Measurements from ENCODE around the gene ADAMTS6.
"Not testable (repeated sequence)": the region's sequence is repeated elsewhere in the genome, so short reads cannot be mapped to it uniquely, and the experiment has no call there.

The ADAMTS6 gene

GRCh38 chr5:65390208-65390607 lies 91.5 kb downstream of the ADAMTS6 start:
- Histone ChIP-seq H3K14ac (ENCODE audit: low read length) (no peak overlapping the region), H3K23ac (ENCODE audit: low read depth, low read length, poor library complexity) (no peak overlapping the region)

GRCh38 chr5:65383859-65384258 lies 97.9 kb downstream of the ADAMTS6 start:
- no peak overlapping the region for H4K91ac ChIP-seq (ENCODE audit: low read depth, low read length, poor library complexity)
- whole genome bisulfite sequencing, 2 donors (ENCODE audit: extremely low coverage in 2 of 2, insufficient read length in 2 of 2, insufficient replicate concordance in 1 of 2), result no CpG with 5 or more reads among the region's 7 CpGs
- H2BK5ac ChIP-seq (ENCODE audit: low read length), result no peak overlapping the region
- H3K23ac ChIP-seq (ENCODE audit: low read depth, low read length, poor library complexity), result no peak overlapping the region
- no peak for DNase-seq (ENCODE audit: low spot score)
- H4K8ac ChIP-seq (ENCODE audit: low read depth, low read length), result no peak overlapping the region
- no peaks in the 10 kb centered on the region for H3K9me3 ChIP-seq (replicated peaks in 1 of 2; ENCODE audit: control insufficient read depth in 2 of 2, insufficient read depth in 1 of 2, low read depth in 1 of 2, low read length in 2 of 2)
- H3K4me3 ChIP-seq (ENCODE audit: low read length in 2 of 2), result peak overlapping the region in 1 of 2 donors; percentile 54
- no peak overlapping the region for H2BK120ac ChIP-seq (ENCODE audit: low read depth, low read length)
- no peak overlapping the region for H2BK15ac ChIP-seq (ENCODE audit: low read length)
- no peak overlapping the region for H2AK5ac ChIP-seq (ENCODE audit: low read depth, low read length)
- peaks cover 0 to 2% of the 10 kb centered on the region in 2 donors for H3K4me1 ChIP-seq (ENCODE audit: control insufficient read depth in 2 of 2, insufficient read depth in 1 of 2, low read depth in 1 of 2, low read length in 2 of 2)
- H3K4me2 ChIP-seq (ENCODE audit: insufficient read depth, low read length, poor library complexity, severe bottlenecking), result no peak overlapping the region
- no peak overlapping the region for H3K18ac ChIP-seq (ENCODE audit: low read length)
- no peak overlapping the region for H3K9ac ChIP-seq (ENCODE audit: low read depth, low read length, poor library complexity)
- no peaks in the 10 kb centered on the region for H3K79me1 ChIP-seq (ENCODE audit: low read depth, low read length)
- H3K36me3 ChIP-seq (replicated peaks in 1 of 2; ENCODE audit: control insufficient read depth in 2 of 2, insufficient read depth in 2 of 2, low read length in 2 of 2), result no peaks in the 10 kb centered on the region
- no peak overlapping the region for H3K4ac ChIP-seq (ENCODE audit: low read length)
- H3K27ac ChIP-seq (replicated peaks; ENCODE audit: low read length), result no peak overlapping the region
- no peaks in the 10 kb centered on the region for H3K27me3 ChIP-seq (ENCODE audit: control insufficient read depth in 3 of 3, insufficient read depth in 3 of 3, low read depth in 1 of 3, low read length in 3 of 3)
- H3K14ac ChIP-seq (ENCODE audit: low read length), result no peak overlapping the region
- no peak overlapping the region for H2AFZ ChIP-seq (ENCODE audit: low read length)
- H2BK12ac ChIP-seq (ENCODE audit: low read length), result no peak overlapping the region

More at GRCh38 chr5:65390208-65390607, 91.5 kb downstream of the ADAMTS6 start:
- H3K79me1 ChIP-seq (ENCODE audit: low read depth, low read length), result no peaks in the 10 kb centered on the region
- H2BK15ac ChIP-seq (ENCODE audit: low read length), result no peak overlapping the region
- H3K9ac ChIP-seq (ENCODE audit: low read depth, low read length, poor library complexity), result no peak overlapping the region
- no peak overlapping the region for H2BK5ac ChIP-seq (ENCODE audit: low read length)
- no peaks in the 10 kb centered on the region for H3K36me3 ChIP-seq (replicated peaks in 1 of 2; ENCODE audit: control insufficient read depth in 2 of 2, insufficient read depth in 2 of 2, low read length in 2 of 2)
- no peak overlapping the region for H3K4ac ChIP-seq (ENCODE audit: low read length)
- H2BK12ac ChIP-seq (ENCODE audit: low read length), result no peak overlapping the region
- H3K27ac ChIP-seq (replicated peaks; ENCODE audit: low read length), result no peak overlapping the region
- H2BK120ac ChIP-seq (ENCODE audit: low read depth, low read length), result no peak overlapping the region
- no peak overlapping the region for H4K91ac ChIP-seq (ENCODE audit: low read depth, low read length, poor library complexity)
- H3K9me3 ChIP-seq (replicated peaks in 1 of 2; ENCODE audit: control insufficient read depth in 2 of 2, insufficient read depth in 1 of 2, low read depth in 1 of 2, low read length in 2 of 2), result no peaks in the 10 kb centered on the region
- H4K8ac ChIP-seq (ENCODE audit: low read depth, low read length), result no peak overlapping the region
- H3K4me2 ChIP-seq (ENCODE audit: insufficient read depth, low read length, poor library complexity, severe bottlenecking), result no peak overlapping the region
- peaks cover 0 to 1% of the 10 kb centered on the region in 2 donors for H3K4me1 ChIP-seq (ENCODE audit: control insufficient read depth in 2 of 2, insufficient read depth in 1 of 2, low read depth in 1 of 2, low read length in 2 of 2)
- no peak overlapping the region for H2AK5ac ChIP-seq (ENCODE audit: low read depth, low read length)
- no peak overlapping the region for H3K18ac ChIP-seq (ENCODE audit: low read length)
- no peak overlapping the region for H3K4me3 ChIP-seq (ENCODE audit: low read length in 2 of 2)
- H2AFZ ChIP-seq (ENCODE audit: low read length), result no peak overlapping the region
- no peaks in the 10 kb centered on the region for H3K27me3 ChIP-seq (ENCODE audit: control insufficient read depth in 3 of 3, insufficient read depth in 3 of 3, low read depth in 1 of 3, low read length in 3 of 3)
- WGBS, 2 donors (ENCODE audit: extremely low coverage in 2 of 2, insufficient read length in 2 of 2, insufficient replicate concordance in 1 of 2), result no CpG with 5 or more reads among the region's 3 CpGs
- no peak for DNase-seq (ENCODE audit: low spot score)

GRCh38 chr5:65382582-65382981 lies 99.1 kb downstream of the ADAMTS6 start:
- H3K79me1 ChIP-seq (ENCODE audit: low read depth, low read length), result no peaks in the 10 kb centered on the region
- no peak overlapping the region for H2BK5ac ChIP-seq (ENCODE audit: low read length)
- H2BK12ac ChIP-seq (ENCODE audit: low read length), result no peak overlapping the region
- WGBS, 2 donors (ENCODE audit: extremely low coverage in 2 of 2, insufficient read length in 2 of 2, insufficient replicate concordance in 1 of 2), result no CpG with 5 or more reads among the region's 1 CpG
- H3K27me3 ChIP-seq (ENCODE audit: control insufficient read depth in 3 of 3, insufficient read depth in 3 of 3, low read depth in 1 of 3, low read length in 3 of 3), result no peaks in the 10 kb centered on the region
- H3K4me2 ChIP-seq (ENCODE audit: insufficient read depth, low read length, poor library complexity, severe bottlenecking), result no peak overlapping the region
- no peak overlapping the region for H2BK15ac ChIP-seq (ENCODE audit: low read length)
- H3K4me1 ChIP-seq (ENCODE audit: control insufficient read depth in 2 of 2, insufficient read depth in 1 of 2, low read depth in 1 of 2, low read length in 2 of 2), result peaks cover 0 to 2% of the 10 kb centered on the region in 2 donors
- H3K9me3 ChIP-seq (replicated peaks in 1 of 2; ENCODE audit: control insufficient read depth in 2 of 2, insufficient read depth in 1 of 2, low read depth in 1 of 2, low read length in 2 of 2), result no peaks in the 10 kb centered on the region
- H4K91ac ChIP-seq (ENCODE audit: low read depth, low read length, poor library complexity), result no peak overlapping the region
- no peak overlapping the region for H2BK120ac ChIP-seq (ENCODE audit: low read depth, low read length)
- no peak overlapping the region for H3K4ac ChIP-seq (ENCODE audit: low read length)
- no peak overlapping the region for H3K27ac ChIP-seq (replicated peaks; ENCODE audit: low read length)
- DNase-seq (ENCODE audit: low spot score), result no peak
- H4K8ac ChIP-seq (ENCODE audit: low read depth, low read length), result no peak overlapping the region
- no peak overlapping the region for H3K14ac ChIP-seq (ENCODE audit: low read length)
- no peak overlapping the region for H2AFZ ChIP-seq (ENCODE audit: low read length)
- H3K4me3 ChIP-seq (ENCODE audit: low read length in 2 of 2), result no peak overlapping the region
- no peak overlapping the region for H3K18ac ChIP-seq (ENCODE audit: low read length)
- no peaks in the 10 kb centered on the region for H3K36me3 ChIP-seq (replicated peaks in 1 of 2; ENCODE audit: control insufficient read depth in 2 of 2, insufficient read depth in 2 of 2, low read length in 2 of 2)
- no peak overlapping the region for H3K9ac ChIP-seq (ENCODE audit: low read depth, low read length, poor library complexity)
- no peak overlapping the region for H2AK5ac ChIP-seq (ENCODE audit: low read depth, low read length)
- H3K23ac ChIP-seq (ENCODE audit: low read depth, low read length, poor library complexity), result no peak overlapping the region

GRCh38 chr5:65370505-65370904 lies 111.2 kb downstream of the ADAMTS6 start:
- not testable (repeated sequence) for H4K91ac ChIP-seq (ENCODE audit: low read depth, low read length, poor library complexity); H3K4me3 ChIP-seq (ENCODE audit: low read length in 2 of 2); H3K23ac ChIP-seq (ENCODE audit: low read depth, low read length, poor library complexity); H3K79me1 ChIP-seq (ENCODE audit: low read depth, low read length); H3K9me3 ChIP-seq (replicated peaks in 1 of 2; ENCODE audit: control insufficient read depth in 2 of 2, insufficient read depth in 1 of 2, low read depth in 1 of 2, low read length in 2 of 2); H3K36me3 ChIP-seq (replicated peaks in 1 of 2; ENCODE audit: control insufficient read depth in 2 of 2, insufficient read depth in 2 of 2, low read length in 2 of 2); H2BK15ac ChIP-seq (ENCODE audit: low read length); H3K14ac ChIP-seq (ENCODE audit: low read length); H3K27ac ChIP-seq (replicated peaks; ENCODE audit: low read length); H3K9ac ChIP-seq (ENCODE audit: low read depth, low read length, poor library complexity); H2BK120ac ChIP-seq (ENCODE audit: low read depth, low read length); H2BK5ac ChIP-seq (ENCODE audit: low read length); H3K4ac ChIP-seq (ENCODE audit: low read length); H3K27me3 ChIP-seq (ENCODE audit: control insufficient read depth in 3 of 3, insufficient read depth in 3 of 3, low read depth in 1 of 3, low read length in 3 of 3); H3K4me2 ChIP-seq (ENCODE audit: insufficient read depth, low read length, poor library complexity, severe bottlenecking); H3K18ac ChIP-seq (ENCODE audit: low read length); H2AK5ac ChIP-seq (ENCODE audit: low read depth, low read length); H4K8ac ChIP-seq (ENCODE audit: low read depth, low read length); H2AFZ ChIP-seq (ENCODE audit: low read length); DNase-seq (ENCODE audit: low spot score); H2BK12ac ChIP-seq (ENCODE audit: low read length); H3K4me1 ChIP-seq (ENCODE audit: control insufficient read depth in 2 of 2, insufficient read depth in 1 of 2, low read depth in 1 of 2, low read length in 2 of 2)
- WGBS, 2 donors (ENCODE audit: extremely low coverage in 2 of 2, insufficient read length in 2 of 2, insufficient replicate concordance in 1 of 2), result no CpG with 5 or more reads among the region's 15 CpGs
